Neural progenitor cell (in vitro differentiated cells): ENCODE measurements around the gene OR10H2.

Experiments used
- EZH2 ChIP-seq: fragments of 200-600 bp; sonication (generic); IDR thresholded peaks from 2 replicates; pipeline ENCODE4 v1.6.1; 2017; ENCODE audit warnings: antibody characterized with exemption, mild to moderate bottlenecking, moderate library complexity
- TF ChIP-seq, protein P1 (sequence below): fragments of 200-600 bp; sonication (generic); IDR thresholded peaks from 2 replicates; pipeline ENCODE4 v1.5.1; 2017; ENCODE audit warnings: antibody characterized with exemption, mild to moderate bottlenecking

- TF ChIP-seq, protein P1, sequence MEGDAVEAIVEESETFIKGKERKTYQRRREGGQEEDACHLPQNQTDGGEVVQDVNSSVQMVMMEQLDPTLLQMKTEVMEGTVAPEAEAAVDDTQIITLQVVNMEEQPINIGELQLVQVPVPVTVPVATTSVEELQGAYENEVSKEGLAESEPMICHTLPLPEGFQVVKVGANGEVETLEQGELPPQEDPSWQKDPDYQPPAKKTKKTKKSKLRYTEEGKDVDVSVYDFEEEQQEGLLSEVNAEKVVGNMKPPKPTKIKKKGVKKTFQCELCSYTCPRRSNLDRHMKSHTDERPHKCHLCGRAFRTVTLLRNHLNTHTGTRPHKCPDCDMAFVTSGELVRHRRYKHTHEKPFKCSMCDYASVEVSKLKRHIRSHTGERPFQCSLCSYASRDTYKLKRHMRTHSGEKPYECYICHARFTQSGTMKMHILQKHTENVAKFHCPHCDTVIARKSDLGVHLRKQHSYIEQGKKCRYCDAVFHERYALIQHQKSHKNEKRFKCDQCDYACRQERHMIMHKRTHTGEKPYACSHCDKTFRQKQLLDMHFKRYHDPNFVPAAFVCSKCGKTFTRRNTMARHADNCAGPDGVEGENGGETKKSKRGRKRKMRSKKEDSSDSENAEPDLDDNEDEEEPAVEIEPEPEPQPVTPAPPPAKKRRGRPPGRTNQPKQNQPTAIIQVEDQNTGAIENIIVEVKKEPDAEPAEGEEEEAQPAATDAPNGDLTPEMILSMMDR = no peak
- no peak for TF ChIP-seq EZH2
Observed at GRCh38 chr19:15714638-15715037, 13.2 kb upstream of the OR10H2 start.
